ENCODE measurements around the gene CEP152.
"Not testable (repeated sequence)": the region's sequence is repeated elsewhere in the genome, so short reads cannot be mapped to it uniquely, and the experiment has no call there.

The CEP152 gene, protein sequence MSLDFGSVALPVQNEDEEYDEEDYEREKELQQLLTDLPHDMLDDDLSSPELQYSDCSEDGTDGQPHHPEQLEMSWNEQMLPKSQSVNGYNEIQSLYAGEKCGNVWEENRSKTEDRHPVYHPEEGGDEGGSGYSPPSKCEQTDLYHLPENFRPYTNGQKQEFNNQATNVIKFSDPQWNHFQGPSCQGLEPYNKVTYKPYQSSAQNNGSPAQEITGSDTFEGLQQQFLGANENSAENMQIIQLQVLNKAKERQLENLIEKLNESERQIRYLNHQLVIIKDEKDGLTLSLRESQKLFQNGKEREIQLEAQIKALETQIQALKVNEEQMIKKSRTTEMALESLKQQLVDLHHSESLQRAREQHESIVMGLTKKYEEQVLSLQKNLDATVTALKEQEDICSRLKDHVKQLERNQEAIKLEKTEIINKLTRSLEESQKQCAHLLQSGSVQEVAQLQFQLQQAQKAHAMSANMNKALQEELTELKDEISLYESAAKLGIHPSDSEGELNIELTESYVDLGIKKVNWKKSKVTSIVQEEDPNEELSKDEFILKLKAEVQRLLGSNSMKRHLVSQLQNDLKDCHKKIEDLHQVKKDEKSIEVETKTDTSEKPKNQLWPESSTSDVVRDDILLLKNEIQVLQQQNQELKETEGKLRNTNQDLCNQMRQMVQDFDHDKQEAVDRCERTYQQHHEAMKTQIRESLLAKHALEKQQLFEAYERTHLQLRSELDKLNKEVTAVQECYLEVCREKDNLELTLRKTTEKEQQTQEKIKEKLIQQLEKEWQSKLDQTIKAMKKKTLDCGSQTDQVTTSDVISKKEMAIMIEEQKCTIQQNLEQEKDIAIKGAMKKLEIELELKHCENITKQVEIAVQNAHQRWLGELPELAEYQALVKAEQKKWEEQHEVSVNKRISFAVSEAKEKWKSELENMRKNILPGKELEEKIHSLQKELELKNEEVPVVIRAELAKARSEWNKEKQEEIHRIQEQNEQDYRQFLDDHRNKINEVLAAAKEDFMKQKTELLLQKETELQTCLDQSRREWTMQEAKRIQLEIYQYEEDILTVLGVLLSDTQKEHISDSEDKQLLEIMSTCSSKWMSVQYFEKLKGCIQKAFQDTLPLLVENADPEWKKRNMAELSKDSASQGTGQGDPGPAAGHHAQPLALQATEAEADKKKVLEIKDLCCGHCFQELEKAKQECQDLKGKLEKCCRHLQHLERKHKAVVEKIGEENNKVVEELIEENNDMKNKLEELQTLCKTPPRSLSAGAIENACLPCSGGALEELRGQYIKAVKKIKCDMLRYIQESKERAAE (N-terminal part only)

DNA sequence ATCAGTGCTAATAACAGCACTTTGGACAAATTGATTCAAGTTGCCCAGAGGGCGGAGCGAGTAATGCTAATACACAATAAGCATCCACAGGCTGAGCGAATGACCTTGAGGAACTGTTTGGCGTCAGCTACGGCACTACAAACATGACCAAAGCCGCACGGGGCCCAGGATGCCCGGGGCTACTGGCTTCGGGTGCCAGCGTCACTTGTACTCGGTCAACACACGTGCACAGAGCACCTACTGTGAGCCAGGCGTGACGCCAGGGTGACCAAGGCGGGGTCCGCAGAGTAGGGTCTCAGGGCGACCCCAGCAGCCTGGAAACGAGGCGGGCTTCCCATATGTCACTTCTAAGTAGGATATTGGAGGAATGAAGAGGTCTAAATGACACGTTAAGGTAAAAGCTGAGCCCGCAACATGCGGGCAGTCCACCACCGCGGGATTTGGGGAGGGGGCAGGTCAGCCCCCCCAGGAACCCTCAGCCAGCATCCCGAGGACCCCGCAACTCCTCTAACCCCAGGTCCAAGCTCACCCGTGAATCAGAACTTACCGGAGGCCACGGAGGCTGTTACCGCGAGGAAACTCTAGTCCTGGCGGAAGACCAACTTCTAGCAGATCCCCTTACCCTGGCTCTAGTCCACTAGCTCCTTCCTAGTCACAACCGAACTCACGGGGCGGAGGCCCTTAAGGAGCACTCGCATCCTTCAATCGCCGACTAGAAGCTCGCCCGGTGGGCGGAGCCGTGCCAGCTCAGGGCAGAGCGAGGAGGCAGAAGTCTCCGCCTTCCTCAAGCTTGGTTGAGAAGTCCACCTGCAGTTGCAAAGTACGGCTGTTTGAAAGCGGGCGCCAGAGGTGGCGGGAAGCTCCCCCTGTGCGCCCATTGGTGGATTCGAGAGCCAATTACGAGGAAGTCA lies at the start of gene CEP152:
CEP152 (minus strand) TSS at position 656 of the 911 bp plus-strand sequence. CDS start 5,420 bp downstream, outside the sequence.
- DNase-seq: peak; percentile 99

DNA sequence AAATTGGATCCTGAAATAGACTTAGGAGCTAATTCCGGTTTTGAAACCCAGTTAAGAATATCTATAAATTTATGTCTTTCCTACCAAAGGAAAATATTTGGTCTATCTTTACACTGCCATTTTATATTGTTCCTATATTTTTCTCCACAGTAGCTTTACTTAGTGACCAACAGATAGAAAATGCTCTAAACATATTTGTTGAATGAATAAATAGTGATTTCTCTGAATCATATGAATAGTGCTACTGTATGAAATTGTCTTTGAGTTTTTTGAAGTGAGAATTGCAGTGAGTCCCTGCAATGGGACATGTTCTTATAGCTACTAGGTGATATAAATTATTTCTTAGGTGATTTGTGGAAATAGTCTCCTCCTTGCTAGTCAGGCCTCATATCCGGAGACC lies 48.6 kb upstream of the CEP152 start:
- DNase-seq: no peak

DNA sequence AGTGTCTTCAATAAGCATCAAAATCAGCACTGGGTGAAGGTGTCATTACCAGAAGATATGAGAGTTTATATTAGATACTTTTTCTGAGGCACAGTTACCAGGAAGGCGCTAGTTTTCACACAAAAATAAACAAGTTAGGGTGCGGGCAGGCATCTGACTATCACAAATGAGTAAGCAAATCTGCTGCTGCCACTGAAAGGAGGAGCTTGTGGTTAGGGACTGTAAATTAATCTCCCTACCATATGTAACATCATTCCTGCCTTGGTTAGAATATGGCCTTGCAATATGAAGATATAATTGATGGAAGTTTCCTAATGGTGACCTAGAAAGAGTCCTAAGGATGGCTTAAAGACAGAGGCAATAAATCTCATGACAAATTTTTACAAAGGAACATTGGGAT lies 47.5 kb upstream of the CEP152 start:
- no peak for DNase-seq

- DNase-seq: no peak
These were observed 46.1 kb upstream of the CEP152 start for GRCh38 chr15:48856942-48857341.

DNA sequence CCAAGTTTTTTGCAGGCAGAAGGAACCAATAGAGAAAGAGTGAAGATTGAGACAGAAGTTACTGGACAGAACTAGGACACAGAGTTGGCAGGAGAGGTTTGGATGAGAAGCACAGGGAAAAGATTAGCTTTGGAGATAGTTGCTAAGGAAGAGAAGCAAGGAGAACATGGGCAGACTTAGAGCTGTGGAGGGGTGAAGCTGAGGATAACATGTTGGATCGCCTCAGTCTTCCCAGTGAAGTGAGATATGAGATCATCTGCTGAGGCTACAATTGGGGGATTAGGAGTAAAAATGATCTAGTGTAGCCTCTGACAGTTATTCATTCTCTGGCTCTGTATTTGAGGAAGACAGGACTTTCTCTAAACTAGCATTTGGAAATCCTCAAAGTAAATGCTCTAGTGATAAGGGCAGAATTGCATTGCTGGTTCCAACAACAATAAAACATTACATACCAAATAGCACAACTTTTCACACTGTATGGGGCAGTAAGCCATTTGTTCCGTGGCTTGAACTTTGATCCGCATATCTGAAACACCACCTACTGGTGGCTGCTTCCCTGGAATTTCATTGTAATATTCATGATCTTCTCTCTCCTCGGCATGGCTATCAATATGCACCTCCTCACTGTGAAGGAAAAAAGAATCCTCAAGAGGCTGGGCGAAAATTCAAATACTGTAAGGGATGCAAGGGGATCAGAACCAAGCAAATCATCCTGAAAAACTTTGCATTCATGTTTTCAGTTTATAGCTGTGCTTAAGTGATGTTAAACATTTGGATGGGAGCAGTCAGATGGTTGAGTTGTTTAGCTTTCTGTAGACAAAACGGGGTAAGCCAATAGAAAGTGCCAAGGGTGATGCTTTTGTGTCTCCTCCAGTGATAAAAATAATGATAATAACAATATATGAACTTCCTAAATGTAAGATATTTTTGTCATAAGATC lies 44.9 kb upstream of the CEP152 start:
- DNase-seq: no peak

DNA sequence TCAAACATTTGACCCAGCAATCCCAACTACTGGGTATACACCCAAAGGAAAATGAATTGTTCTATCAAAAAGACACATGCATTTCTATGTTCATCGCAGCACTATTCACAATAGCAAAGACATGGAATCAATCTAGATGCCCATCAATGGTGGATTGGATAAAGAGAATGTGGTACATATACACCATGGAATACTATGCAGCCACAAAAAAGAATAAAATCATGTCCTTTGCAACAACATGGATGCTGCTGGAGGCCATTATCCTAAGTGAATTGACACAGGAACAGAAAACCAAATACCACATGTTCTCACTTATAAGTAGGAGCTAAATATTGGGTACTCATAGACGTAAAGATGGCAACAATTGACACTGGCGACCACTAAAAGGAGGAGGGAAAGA lies 43.6 kb upstream of the CEP152 start:
- DNase-seq: not testable (repeated sequence)

DNA sequence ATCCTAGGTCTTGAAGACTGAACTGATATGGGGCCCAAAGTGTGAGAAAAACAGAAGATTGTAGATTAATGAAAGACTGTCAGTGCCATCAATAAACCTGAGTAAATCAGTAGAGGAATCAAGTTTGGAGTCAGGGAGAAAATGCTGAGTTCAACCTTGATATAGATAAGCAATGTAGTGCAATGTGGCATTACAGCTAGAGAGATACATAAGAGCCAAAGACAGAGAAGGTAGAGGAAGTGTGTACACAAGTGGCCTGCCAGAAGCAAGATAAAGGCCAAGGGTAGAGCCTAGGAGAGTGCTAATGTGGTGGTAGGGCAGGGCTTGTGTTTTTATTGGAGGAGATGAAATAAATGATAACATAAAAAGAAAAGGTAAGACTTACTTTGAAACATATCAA lies 41.1 kb upstream of the CEP152 start:
- DNase-seq: no peak

- no peak for DNase-seq
These were observed 39.8 kb upstream of the CEP152 start for GRCh38 chr15:48850648-48851047.

DNA sequence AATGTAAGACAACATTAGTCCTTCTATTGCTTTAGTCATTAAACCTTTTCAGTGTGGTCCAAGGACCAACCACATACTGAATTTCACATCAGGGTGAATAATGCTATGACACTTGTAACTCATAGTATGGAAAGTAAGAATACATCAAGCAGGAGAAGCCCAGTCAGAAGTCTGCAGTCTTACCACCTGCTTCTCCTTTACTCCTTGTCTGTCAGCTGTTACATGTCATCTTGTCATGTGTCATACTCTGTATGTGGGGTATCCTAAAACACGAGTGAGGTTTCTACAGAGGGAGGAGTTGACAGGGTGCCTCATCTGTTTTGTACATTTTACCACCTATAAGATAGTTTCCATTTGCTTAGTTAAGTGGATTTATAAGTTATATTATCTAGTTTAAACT lies 34.3 kb upstream of the CEP152 start:
- DNase-seq: no peak

DNA sequence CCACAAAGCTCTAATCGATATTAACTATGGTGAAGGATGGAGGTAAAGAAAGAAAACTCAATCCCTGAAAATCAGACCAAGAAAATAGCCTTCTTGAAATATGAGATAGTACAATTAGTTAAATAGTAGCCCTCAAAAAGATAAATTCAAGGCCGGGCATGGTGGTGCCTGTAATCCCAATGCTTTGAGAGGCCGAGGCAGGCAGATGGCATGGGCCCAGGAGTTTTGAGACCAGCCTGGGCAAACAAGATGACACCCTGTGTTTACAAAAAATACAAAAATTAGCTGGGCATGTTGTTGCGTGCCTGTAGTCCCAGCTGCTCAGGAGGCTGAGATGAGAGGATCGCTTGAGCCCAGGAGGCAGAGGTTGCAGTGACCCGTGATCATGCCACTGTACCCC lies 31.6 kb upstream of the CEP152 start:
- no peak for DNase-seq

DNA sequence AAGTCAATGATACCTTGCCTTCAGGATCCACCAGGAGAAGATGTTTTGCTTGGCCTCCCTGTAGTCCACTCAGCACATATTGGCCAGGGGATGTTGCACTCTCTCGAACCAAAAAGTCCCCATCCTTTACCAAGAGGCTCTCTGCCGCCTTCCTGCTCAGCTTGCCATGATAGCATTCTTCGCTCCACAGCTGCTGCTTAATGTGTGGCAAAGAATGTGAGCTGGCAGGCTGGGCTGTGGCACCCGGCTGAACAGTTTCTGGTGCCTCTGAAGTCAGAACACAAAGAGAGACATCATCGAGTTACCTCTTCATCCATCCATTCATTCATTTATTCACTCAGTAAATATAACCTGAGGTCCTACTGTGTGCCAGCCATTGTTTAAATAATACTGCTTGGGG lies 23.9 kb upstream of the CEP152 start:
- DNase-seq: peak; percentile 28

DNA sequence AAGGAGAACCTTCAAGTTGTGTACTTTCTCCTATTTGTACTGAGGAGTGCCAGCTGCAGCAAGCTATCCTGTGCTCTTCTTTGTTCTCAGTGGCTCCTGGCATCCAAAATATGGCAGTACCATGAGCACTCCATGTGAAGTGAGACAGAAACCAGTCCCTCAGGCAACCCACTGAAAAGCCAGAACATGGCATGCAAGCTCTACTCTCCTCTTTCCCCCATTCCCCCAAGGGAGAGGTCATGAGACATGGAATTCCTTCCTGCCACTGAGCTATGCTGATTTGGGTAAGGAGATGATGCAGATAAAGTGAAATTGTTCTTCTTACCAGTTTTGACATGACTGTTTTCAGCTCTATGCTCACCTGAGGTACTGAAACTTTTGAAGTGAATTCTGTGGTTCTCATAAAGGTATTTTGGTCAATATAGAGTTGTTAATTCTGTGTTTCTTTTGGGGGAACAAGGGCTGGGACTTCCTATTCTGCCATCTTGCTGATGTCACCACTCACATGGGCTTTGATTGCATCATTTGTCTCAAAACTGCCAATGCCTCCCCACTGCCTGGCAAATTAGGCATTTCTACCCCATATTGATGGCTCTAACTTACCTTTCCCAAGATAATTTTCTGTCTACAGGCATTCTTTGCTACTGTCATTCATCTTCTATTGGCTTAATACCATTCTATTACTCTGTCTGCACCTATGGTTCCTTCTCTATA lies 22.8 kb upstream of the CEP152 start:
- no peak for DNase-seq

DNA sequence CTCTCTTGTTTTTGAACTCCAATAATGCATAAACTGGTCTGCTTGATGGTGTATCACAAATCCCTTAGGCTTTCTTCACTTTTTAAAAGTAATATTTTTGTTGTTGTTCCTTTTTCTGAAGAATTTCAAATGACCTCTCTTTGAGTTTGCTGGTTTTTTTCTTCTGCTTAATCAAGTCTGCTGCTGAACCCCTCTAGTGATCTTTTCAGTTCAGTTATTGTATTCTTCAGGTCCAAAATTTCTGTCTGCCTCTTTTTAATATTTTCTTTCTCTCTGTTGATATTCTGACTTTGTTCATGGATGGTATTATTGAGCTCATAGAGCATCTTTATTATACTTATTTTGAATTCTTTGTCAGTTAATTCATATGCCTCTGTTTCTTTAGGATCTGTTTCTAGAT lies 21.8 kb upstream of the CEP152 start:
- DNase-seq: no peak

DNA sequence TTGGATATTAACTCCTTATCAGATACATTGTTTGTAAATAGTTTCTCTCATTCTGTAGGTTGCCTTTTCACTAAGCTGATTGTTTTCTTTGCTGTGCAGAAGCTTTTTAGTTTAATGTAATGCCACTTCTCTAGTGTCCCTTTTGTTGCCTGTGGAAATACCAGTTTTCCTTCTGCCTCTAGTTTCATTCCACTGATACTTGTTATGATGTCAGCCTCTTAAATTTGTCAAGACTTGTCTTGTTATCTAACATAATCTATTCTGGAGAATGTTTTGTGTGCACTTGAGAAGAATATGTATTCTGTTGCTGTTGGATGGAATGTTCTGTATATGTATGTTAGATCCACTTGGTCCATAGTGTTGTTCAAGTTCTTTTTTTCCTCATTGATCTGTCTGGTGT lies 18.0 kb upstream of the CEP152 start:
- DNase-seq: no peak

- DNase-seq: no peak
These were observed 17.6 kb upstream of the CEP152 start for GRCh38 chr15:48828471-48828870.

DNA sequence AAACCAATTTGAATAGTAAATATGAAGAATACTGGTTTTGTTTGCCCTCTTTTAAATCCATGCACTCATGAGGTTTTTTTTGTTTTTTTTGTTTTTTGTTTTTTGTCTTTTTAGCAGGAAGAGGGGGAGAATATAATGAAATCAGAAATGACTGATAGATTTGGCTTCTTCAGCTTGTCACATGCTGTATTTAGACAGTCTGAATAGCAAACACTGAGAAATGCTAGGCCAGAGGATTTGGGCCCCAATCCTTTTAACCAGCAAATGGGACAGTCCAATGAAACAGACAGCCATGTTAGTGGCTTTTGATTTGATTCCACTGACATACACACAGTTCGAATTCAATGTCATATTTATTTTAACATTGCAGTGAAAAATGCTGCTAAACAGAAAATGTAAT lies 14.2 kb upstream of the CEP152 start:
- DNase-seq: no peak

DNA sequence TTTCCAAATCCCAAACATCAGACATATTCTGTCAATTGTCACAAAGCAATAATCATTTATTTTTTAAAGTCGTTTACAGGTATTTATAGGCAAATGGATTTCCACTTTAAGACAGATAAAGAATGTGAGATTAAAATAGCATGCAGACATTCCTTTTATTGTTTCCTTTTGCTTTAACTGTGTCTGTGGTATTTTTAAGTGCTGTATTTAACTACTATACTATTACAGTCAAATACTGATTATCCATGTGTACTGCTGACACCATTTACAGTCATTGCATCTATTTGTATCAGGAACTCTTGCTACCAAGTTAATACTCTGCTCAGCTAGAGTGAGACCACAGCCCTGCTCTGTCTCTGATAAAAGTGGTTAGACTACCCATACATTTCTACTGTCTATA lies 12.8 kb upstream of the CEP152 start:
- DNase-seq: no peak

- DNase-seq: no peak
These were observed 12.4 kb upstream of the CEP152 start for GRCh38 chr15:48823237-48823636.

- DNase-seq: no peak
These were observed 3.4 kb upstream of the CEP152 start for GRCh38 chr15:48814286-48814685.

DNA sequence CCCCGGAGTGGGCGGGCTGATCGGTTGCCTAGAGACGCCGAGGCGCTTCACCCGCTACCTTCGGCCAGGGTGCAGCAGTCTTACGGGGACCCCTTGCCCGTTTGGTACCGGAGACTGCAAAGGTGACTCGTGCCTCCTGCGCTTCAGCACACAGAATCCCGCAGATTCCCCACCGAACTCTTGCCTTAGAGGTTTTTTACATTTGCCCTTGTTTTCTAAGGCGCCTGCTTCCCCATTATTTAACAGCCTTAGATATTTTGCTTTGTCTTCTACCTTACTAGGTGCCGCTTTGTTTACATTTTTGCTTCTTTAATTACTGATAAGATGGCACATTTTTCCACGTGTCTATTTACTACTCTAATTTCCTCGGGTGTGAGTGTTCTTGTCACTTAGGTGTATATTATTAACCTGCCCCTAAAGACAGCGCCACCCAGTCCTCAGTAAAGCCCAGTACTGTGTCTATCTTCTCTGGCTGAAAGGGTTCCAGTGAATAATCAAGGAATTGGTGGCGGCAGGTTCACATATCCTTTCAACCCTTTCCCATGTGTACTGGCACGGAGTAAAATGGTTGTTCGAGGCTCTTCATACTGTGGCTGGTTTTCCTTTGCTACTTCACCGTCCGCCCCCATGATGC lies 573 bp upstream of the CEP152 start:
- DNase-seq: no peak
